Neural progenitor cell (in vitro differentiated cells): Measurements from ENCODE around the gene DOCK4.

Source experiments
- CTCF ChIP-seq: fragments of 200-600 bp; sonication (generic); IDR thresholded peaks from 2 replicates; pipeline ENCODE4 v1.5.1; 2017; ENCODE audit warnings: antibody characterized with exemption, mild to moderate bottlenecking
- EZH2 ChIP-seq: fragments of 200-600 bp; sonication (generic); IDR thresholded peaks from 2 replicates; pipeline ENCODE4 v1.6.1; 2017; ENCODE audit warnings: antibody characterized with exemption, mild to moderate bottlenecking, moderate library complexity
- EZH2phosphoT487 ChIP-seq: fragments of 200-600 bp; sonication (generic); IDR thresholded peaks from 2 replicates; pipeline ENCODE4 v1.6.1; 2017; ENCODE audit warnings: antibody characterized with exemption

- TF ChIP-seq CTCF (no peak), EZH2 (no peak), EZH2phosphoT487 (no peak)
Measured at GRCh38 chr7:112220877-112221434, 14.8 kb upstream of the DOCK4 start.
